ENCODE data around the gene HSD17B13.

DNA sequence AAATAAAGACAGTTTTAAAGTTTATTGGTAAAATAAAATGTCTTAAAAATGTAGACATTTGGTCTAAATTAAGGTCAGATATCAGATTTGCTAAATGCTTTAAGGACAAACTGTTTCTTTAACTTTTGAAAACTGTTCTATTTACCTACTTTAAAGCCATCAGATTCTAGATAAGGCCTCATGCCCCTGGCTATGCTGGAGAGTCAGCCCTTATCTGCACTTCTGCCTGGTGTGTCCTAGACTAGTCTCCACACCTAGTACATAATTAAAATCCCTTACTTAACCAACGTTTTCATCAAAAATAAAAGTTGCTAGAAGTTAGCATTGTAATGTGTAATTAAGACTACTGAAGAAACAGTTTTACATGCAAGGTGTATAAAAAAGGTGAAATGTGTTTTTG is 42.7 kb upstream of the HSD17B13 start:
- TF ChIP-seq POLR2A (IDR thresholded peaks at IDR 0.05; ENCODE audit: low read length) (no peak), GATA1 (IDR thresholded peaks at IDR 0.05; ENCODE audit: low read depth, low read length) (no peak)

Data from erythroblast (primary cell).